GM18511 (cell line): Measurements from ENCODE around the gene MNAT1.

Experiments used
- ATAC-seq: cut with Tn5 transposase; IDR thresholded peaks from one replicate; pipeline ENCODE4 v1.9.1; 2021; ENCODE audit warnings: mild to moderate bottlenecking, moderate library complexity; ENCODE audit not compliant: unreplicated experiment

MNAT1 gene

DNA sequence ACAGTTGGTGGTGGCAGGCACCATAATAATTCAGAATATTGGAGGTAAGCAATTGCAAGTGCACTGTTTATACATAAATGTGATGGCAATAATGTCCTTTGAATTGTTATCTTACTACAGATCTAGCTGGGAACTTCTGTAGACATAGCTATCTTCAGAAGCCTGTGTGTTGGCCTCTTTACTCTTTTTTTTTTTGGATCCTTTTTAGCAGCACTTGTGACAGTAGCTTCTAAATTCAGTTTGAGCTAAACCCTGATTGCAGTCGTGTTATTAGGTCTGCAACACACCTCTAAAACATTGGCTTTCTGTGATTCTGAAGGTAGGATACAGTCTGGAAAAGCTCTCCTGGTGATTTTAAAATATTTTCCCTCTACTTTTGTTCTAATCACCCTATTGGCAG, 285.0 kb downstream of the MNAT1 start:
- ATAC-seq: no peak
